ENCODE measurements around the gene CEP44.
"Not testable (repeated sequence)": the region's sequence is repeated elsewhere in the genome, so short reads cannot be mapped to it uniquely, and the experiment has no call there.

CEP44 gene

DNA sequence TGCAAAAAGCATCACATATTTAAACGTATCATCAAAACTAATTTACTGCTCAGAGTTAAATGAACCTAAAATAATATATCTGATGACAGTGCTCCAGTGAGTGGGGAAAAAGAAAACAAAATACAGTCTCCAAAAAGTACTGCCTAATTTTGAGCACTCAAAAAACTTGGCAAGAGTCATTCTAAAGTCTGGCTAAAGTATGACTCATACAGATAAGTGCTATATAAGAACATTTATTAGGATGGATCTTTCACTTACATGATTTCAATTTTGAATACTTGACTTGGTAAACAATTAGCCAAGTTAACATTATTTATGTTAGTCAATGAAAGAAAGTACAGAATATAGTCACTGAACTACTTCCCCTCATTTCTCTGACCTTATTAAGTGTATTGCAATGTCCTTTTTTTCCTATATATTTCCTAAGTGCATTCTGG is 27.4 kb upstream of the CEP44 start:
- no peaks in the 10 kb centered on the region for H3K9me3 ChIP-seq (replicated peaks; ENCODE audit: insufficient read depth, low read length)
- no peaks in the 10 kb centered on the region for H4K20me1 ChIP-seq (ENCODE audit: insufficient read depth, low read length)
- H3F3A ChIP-seq (ENCODE audit: insufficient read depth, low read length) = no peaks in the 10 kb centered on the region
- H2AFZ ChIP-seq (ENCODE audit: low read length) = no peak overlapping the region
- no peaks in the 10 kb centered on the region for H3K27me3 ChIP-seq (replicated peaks; ENCODE audit: insufficient read depth, low read length)
- H3K36me3 ChIP-seq (replicated peaks; ENCODE audit: insufficient read depth, low read length) = no peaks in the 10 kb centered on the region
- no peak overlapping the region for H3K4me3 ChIP-seq (ENCODE audit: low read length)
- no peak overlapping the region for H3K4me2 ChIP-seq (ENCODE audit: low read depth, low read length)
- TF ChIP-seq, protein P1, sequence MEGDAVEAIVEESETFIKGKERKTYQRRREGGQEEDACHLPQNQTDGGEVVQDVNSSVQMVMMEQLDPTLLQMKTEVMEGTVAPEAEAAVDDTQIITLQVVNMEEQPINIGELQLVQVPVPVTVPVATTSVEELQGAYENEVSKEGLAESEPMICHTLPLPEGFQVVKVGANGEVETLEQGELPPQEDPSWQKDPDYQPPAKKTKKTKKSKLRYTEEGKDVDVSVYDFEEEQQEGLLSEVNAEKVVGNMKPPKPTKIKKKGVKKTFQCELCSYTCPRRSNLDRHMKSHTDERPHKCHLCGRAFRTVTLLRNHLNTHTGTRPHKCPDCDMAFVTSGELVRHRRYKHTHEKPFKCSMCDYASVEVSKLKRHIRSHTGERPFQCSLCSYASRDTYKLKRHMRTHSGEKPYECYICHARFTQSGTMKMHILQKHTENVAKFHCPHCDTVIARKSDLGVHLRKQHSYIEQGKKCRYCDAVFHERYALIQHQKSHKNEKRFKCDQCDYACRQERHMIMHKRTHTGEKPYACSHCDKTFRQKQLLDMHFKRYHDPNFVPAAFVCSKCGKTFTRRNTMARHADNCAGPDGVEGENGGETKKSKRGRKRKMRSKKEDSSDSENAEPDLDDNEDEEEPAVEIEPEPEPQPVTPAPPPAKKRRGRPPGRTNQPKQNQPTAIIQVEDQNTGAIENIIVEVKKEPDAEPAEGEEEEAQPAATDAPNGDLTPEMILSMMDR (IDR thresholded peaks at IDR 0.05; ENCODE audit: low read length) = no peak
- TF ChIP-seq EZH2 (optimal IDR thresholded peaks at IDR 0.05; ENCODE audit: low read depth, low read length) (no peak), EZH2phosphoT487 (IDR thresholded peaks at IDR 0.05; ENCODE audit: low read length) (no peak)
- no peaks in the 10 kb centered on the region for H3K9me2 ChIP-seq (replicated peaks; ENCODE audit: insufficient read depth, low read length)
- no peaks in the 10 kb centered on the region for H3K79me2 ChIP-seq (ENCODE audit: low read length)
- H3K27ac ChIP-seq (ENCODE audit: low read length) = no peak overlapping the region
- no peak overlapping the region for H3K9ac ChIP-seq (ENCODE audit: low read length)
- H3K4me1 ChIP-seq (ENCODE audit: low read length) = no peaks in the 10 kb centered on the region
- no peak for DNase-seq

DNA sequence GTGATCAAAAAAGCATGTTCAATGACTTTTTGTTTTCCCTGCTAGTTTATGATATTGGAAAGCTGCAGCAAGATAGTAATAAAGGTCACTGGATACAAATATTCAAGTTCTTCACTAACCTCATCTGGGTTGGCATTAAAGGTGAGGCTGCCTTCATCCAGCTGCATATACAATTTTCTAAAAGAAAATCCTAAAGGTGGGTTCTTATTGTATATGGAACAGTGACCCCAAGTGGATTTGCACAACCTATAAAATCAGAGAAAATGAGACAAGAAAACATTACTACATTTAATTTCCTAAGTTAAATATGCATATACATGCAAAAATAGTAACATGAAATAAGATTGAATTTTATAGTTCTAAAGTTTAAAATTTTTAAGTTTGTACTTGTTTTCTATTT is 24.1 kb upstream of the CEP44 start:
- Histone ChIP-seq H2AFZ (ENCODE audit: low read length) (no peak overlapping the region), H3K9me2 (replicated peaks; ENCODE audit: insufficient read depth, low read length) (no peaks in the 10 kb centered on the region), H4K20me1 (ENCODE audit: insufficient read depth, low read length) (no peaks in the 10 kb centered on the region), H3K79me2 (ENCODE audit: low read length) (peaks cover 12% of the 10 kb centered on the region; the same call in 1 of the 2 replicates), H3K4me2 (ENCODE audit: low read depth, low read length) (no peak overlapping the region), H3K9ac (ENCODE audit: low read length) (no peak overlapping the region), H3F3A (ENCODE audit: insufficient read depth, low read length) (no peaks in the 10 kb centered on the region), H3K4me1 (ENCODE audit: low read length) (no peaks in the 10 kb centered on the region), H3K27me3 (replicated peaks; ENCODE audit: insufficient read depth, low read length) (no peaks in the 10 kb centered on the region), H3K9me3 (replicated peaks; ENCODE audit: insufficient read depth, low read length) (no peaks in the 10 kb centered on the region), H3K4me3 (ENCODE audit: low read length) (no peak overlapping the region), H3K27ac (ENCODE audit: low read length) (no peak overlapping the region), H3K36me3 (replicated peaks; ENCODE audit: insufficient read depth, low read length) (no peaks in the 10 kb centered on the region)
- TF ChIP-seq EZH2 (optimal IDR thresholded peaks at IDR 0.05; ENCODE audit: low read depth, low read length) (no peak), EZH2phosphoT487 (IDR thresholded peaks at IDR 0.05; ENCODE audit: low read length) (no peak)
- TF ChIP-seq, protein P1 (IDR thresholded peaks at IDR 0.05; ENCODE audit: low read length) = no peak
- DNase-seq = no peak

DNA sequence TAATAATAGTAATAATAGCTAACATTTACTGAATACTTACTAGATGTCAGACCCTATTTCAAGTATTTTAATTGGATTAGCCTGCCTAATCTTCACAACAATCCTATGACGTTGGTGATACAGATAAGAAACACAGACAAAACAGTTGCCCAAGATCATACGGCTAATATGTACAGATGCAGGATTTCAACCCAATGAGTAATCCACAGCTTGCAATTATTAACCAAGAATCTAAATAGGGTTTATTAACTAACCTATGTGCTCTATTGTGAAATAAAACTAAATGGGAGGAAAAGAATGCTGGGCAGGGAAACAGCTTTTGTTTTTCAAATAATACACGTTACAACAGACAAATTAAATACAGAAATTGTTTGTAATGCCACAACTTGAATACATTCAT is 23.6 kb upstream of the CEP44 start:
- no peak for TF ChIP-seq EZH2 (optimal IDR thresholded peaks at IDR 0.05; ENCODE audit: low read depth, low read length)
- TF ChIP-seq, protein P1 (IDR thresholded peaks at IDR 0.05; ENCODE audit: low read length) = no peak
- TF ChIP-seq EZH2phosphoT487 (IDR thresholded peaks at IDR 0.05; ENCODE audit: low read length) = no peak
- Histone ChIP-seq H2AFZ (ENCODE audit: low read length) (no peak overlapping the region), H3K9me3 (replicated peaks; ENCODE audit: insufficient read depth, low read length) (no peaks in the 10 kb centered on the region), H3F3A (ENCODE audit: insufficient read depth, low read length) (no peaks in the 10 kb centered on the region), H4K20me1 (ENCODE audit: insufficient read depth, low read length) (no peaks in the 10 kb centered on the region), H3K4me3 (ENCODE audit: low read length) (no peak overlapping the region), H3K4me1 (ENCODE audit: low read length) (no peaks in the 10 kb centered on the region), H3K9ac (ENCODE audit: low read length) (no peak overlapping the region), H3K79me2 (ENCODE audit: low read length) (peaks cover 15% of the 10 kb centered on the region), H3K36me3 (replicated peaks; ENCODE audit: insufficient read depth, low read length) (no peaks in the 10 kb centered on the region), H3K4me2 (ENCODE audit: low read depth, low read length) (no peak overlapping the region), H3K27me3 (replicated peaks; ENCODE audit: insufficient read depth, low read length) (no peaks in the 10 kb centered on the region), H3K9me2 (replicated peaks; ENCODE audit: insufficient read depth, low read length) (no peaks in the 10 kb centered on the region), H3K27ac (ENCODE audit: low read length) (no peak overlapping the region)
- no peak for DNase-seq

DNA sequence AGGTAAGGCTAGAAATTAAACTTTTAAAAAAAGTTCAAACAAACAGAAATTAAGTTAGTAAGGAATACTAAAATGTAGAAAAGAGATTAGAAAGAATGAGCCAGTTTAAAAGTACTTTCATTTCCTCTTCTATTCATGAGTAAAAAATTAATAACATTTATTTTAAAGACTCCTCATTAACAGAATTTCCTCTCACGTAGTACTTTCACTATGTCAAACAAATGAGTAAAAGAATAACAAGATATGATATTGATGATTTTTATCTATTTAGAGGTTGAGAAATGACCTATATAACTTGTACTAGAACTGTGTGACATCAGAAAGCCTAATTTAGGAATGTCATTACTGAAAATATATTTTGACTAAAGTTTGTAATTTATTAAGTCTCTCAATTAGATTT is 22.3 kb upstream of the CEP44 start:
- H3K27ac ChIP-seq (ENCODE audit: low read length); H3K36me3 ChIP-seq (replicated peaks; ENCODE audit: insufficient read depth, low read length): not testable (repeated sequence)

More for the DNA sequence above, 22.3 kb upstream of the CEP44 start:
- H3K27me3 ChIP-seq (replicated peaks; ENCODE audit: insufficient read depth, low read length); H3K4me2 ChIP-seq (ENCODE audit: low read depth, low read length); H3K4me1 ChIP-seq (ENCODE audit: low read length); H4K20me1 ChIP-seq (ENCODE audit: insufficient read depth, low read length); H3K9me2 ChIP-seq (replicated peaks; ENCODE audit: insufficient read depth, low read length); H3F3A ChIP-seq (ENCODE audit: insufficient read depth, low read length); H3K9ac ChIP-seq (ENCODE audit: low read length); H3K4me3 ChIP-seq (ENCODE audit: low read length); DNase-seq; H3K9me3 ChIP-seq (replicated peaks; ENCODE audit: insufficient read depth, low read length); H2AFZ ChIP-seq (ENCODE audit: low read length): not testable (repeated sequence)
- peaks cover 15% of the 10 kb centered on the region for H3K79me2 ChIP-seq (ENCODE audit: low read length)

All from MM.1S (cell line).